Neural cell (in vitro differentiated cells): ENCODE data around the gene SNX20. TPM values are rescaled to one million over a fixed set of nuclear protein-coding genes. Genes with fewer than 3 reads are reported as not detected.

ENCODE experiments used
- H2AFZ ChIP-seq: fragments of 200-600, 300-800 bp; sonication (generic), shearing (Covaris generic); 2 replicates; pipeline ENCODE4 v1.6.0; 2014; ENCODE audit warnings: low read depth, mild to moderate bottlenecking, antibody characterized with exemption, low read length, moderate library complexity
- H3F3A ChIP-seq: fragments of 200-600 bp; shearing (Covaris generic); 2 replicates; pipeline ENCODE4 v1.6.1; 2016; ENCODE audit warnings: mild to moderate bottlenecking, moderate library complexity, mixed read lengths, antibody characterized with exemption, low read length; ENCODE audit not compliant: insufficient read depth, poor library complexity, severe bottlenecking
- H3K27ac ChIP-seq: fragments of 200-600, 300-800 bp; sonication (generic), shearing (Covaris generic); 2 replicates; pipeline ENCODE4 v1.5.1; 2014; ENCODE audit warnings: mild to moderate bottlenecking, low read length, moderate library complexity
- H3K27me3 ChIP-seq: fragments of 300-800, 200-600 bp; sonication (generic), shearing (Covaris generic); 2 replicates; pipeline ENCODE4 v1.6.0; 2014; ENCODE audit warnings: mild to moderate bottlenecking, low read depth, low read length, moderate library complexity; ENCODE audit not compliant: insufficient read depth
- H3K36me3 ChIP-seq: fragments of 300-800, 200-600 bp; sonication (generic), shearing (Covaris generic); 2 replicates; pipeline ENCODE4 v1.5.1; 2014; ENCODE audit warnings: mild to moderate bottlenecking, antibody characterized with exemption, low read length, moderate library complexity; ENCODE audit not compliant: insufficient read depth
- H3K4me2 ChIP-seq: fragments of 300-800, 200-600 bp; sonication (generic), shearing (Covaris generic); 2 replicates; pipeline ENCODE4 v1.6.0; 2014; ENCODE audit warnings: mild to moderate bottlenecking, low read length
- H3K4me3 ChIP-seq: fragments of 300-800, 200-600 bp; sonication (generic), shearing (Covaris generic); 2 replicates; pipeline ENCODE4 v1.5.1; 2014; ENCODE audit warnings: mild to moderate bottlenecking, low read length, moderate library complexity
- H3K79me2 ChIP-seq: fragments of 200-600 bp; shearing (Covaris generic); replicated peaks from 2 replicates; pipeline ENCODE4 v1.6.0; 2014; ENCODE audit warnings: mild to moderate bottlenecking, low read length, moderate library complexity; ENCODE audit not compliant: insufficient read depth
- H3K9ac ChIP-seq: fragments of 300-800, 200-600 bp; sonication (generic), shearing (Covaris generic); 2 replicates; pipeline ENCODE4 v1.6.1; 2016; ENCODE audit warnings: mild to moderate bottlenecking, low read length, mixed read lengths
- H3K9me2 ChIP-seq: fragments of 200-600 bp; shearing (Covaris generic); 2 replicates; pipeline ENCODE4 v1.6.1; 2016; ENCODE audit warnings: mild to moderate bottlenecking, low read length, mixed read lengths; ENCODE audit not compliant: insufficient read depth
- H3K9me3 ChIP-seq: fragments of 200-600, 300-800 bp; sonication (generic), shearing (Covaris generic); 2 replicates; pipeline ENCODE4 v1.6.1; 2016; ENCODE audit warnings: mild to moderate bottlenecking, mixed run types, low read length, moderate library complexity, mixed read lengths
- H4K20me1 ChIP-seq: fragments of 200-600 bp; shearing (Covaris generic); 2 replicates; pipeline ENCODE4 v1.6.1; 2016; ENCODE audit warnings: mild to moderate bottlenecking, mixed run types; ENCODE audit not compliant: insufficient read depth
- EP300 ChIP-seq: fragments of 450-650 bp; conservative IDR thresholded peaks from 2 replicates; pipeline ENCODE4 v1.6.1; 2014; ENCODE audit warnings: antibody characterized with exemption, mild to moderate bottlenecking, moderate library complexity; ENCODE audit not compliant: poor library complexity, severe bottlenecking
- EZH2 ChIP-seq: fragments of 200-600, 300-800 bp; shearing (Covaris generic), sonication (generic); IDR thresholded peaks from 2 replicates; pipeline ENCODE4 v1.6.1; 2014; ENCODE audit warnings: antibody characterized with exemption, low read length, borderline replicate concordance, mild to moderate bottlenecking; ENCODE audit not compliant: insufficient read depth, poor library complexity, severe bottlenecking
- MXI1 ChIP-seq: fragments of 450-650 bp; conservative IDR thresholded peaks from 2 replicates; pipeline ENCODE4 v1.6.1; 2014; ENCODE audit warnings: antibody characterized with exemption, mild to moderate bottlenecking; ENCODE audit not compliant: poor library complexity, severe bottlenecking
- POLR2AphosphoS5 ChIP-seq: IDR thresholded peaks from 2 replicates; pipeline ENCODE4 v1.6.1; 2012
- RAD21 ChIP-seq: fragments of 450-650 bp; conservative IDR thresholded peaks from 2 replicates; pipeline ENCODE4 v1.6.1; 2014; ENCODE audit warnings: antibody characterized with exemption, mild to moderate bottlenecking, moderate library complexity
- SMC3 ChIP-seq: fragments of 450-650 bp; conservative IDR thresholded peaks from 2 replicates; pipeline ENCODE4 v1.6.1; 2014; ENCODE audit warnings: antibody characterized with exemption, mild to moderate bottlenecking, moderate library complexity; ENCODE audit not compliant: poor library complexity
- TAF1 ChIP-seq: IDR thresholded peaks from 2 replicates; pipeline ENCODE4 v1.6.1; 2012; ENCODE audit warnings: low read depth
- polyA plus RNA-seq: library from polyadenylated mRNA; depleted of rRNA; stranded (reverse); fragments of >200 nt; gene quantifications from 2 replicates; pipeline ENCODE4 v1.2.3, GENCODE V29; 2014
- TF ChIP-seq, protein P1 (sequence below): IDR thresholded peaks from 2 replicates; pipeline ENCODE4 v1.6.1; 2012; ENCODE audit warnings: borderline replicate concordance
- TF ChIP-seq, protein P2 (sequence below): fragments of 450-650 bp; IDR thresholded peaks from 2 replicates; pipeline ENCODE4 v1.5.1; 2014; ENCODE audit warnings: antibody characterized with exemption, mild to moderate bottlenecking, moderate library complexity; ENCODE audit not compliant: poor library complexity, severe bottlenecking

Gene SNX20
- polyA plus RNA-seq, 1 donor from 2014 or later: not detected

DNA sequence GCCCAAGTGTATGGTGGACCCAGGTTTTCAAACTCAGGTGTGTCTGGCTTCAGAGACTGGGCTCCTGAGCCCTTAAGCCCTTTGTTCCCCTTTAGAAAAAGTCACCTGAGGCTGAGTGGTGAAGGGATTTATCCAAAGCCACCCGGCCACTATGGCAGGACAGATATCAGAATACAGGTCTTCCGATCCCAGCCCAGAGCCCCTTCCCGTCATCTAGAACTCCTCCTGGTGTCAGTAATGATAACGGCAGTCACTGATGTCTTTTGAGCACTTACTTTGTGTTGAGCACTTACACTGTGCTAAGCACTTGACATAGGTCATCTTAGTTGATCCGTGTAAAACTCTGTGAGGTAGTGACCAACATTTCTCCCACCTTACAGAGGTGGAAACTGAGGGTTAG, 28.9 kb upstream of the SNX20 start:
- Histone ChIP-seq H3K36me3 (no peaks in the 10 kb centered on the region), H3K9ac (no peak overlapping the region), H3F3A (no peaks in the 10 kb centered on the region), H3K4me3 (no peak overlapping the region), H3K27ac (no peak overlapping the region), H3K4me2 (no peak overlapping the region), H3K27me3 (no peaks in the 10 kb centered on the region), H4K20me1 (no peaks in the 10 kb centered on the region), H3K9me2 (no peaks in the 10 kb centered on the region), H2AFZ (no peak overlapping the region), H3K9me3 (peaks cover 3% of the 10 kb centered on the region), H3K79me2 (no peaks in the 10 kb centered on the region)
- TF ChIP-seq EZH2 (no peak), RAD21 (no peak), MXI1 (no peak), EP300 (no peak), TAF1 (no peak), SMC3 (no peak), POLR2AphosphoS5 (no peak)
- TF ChIP-seq, protein P1, sequence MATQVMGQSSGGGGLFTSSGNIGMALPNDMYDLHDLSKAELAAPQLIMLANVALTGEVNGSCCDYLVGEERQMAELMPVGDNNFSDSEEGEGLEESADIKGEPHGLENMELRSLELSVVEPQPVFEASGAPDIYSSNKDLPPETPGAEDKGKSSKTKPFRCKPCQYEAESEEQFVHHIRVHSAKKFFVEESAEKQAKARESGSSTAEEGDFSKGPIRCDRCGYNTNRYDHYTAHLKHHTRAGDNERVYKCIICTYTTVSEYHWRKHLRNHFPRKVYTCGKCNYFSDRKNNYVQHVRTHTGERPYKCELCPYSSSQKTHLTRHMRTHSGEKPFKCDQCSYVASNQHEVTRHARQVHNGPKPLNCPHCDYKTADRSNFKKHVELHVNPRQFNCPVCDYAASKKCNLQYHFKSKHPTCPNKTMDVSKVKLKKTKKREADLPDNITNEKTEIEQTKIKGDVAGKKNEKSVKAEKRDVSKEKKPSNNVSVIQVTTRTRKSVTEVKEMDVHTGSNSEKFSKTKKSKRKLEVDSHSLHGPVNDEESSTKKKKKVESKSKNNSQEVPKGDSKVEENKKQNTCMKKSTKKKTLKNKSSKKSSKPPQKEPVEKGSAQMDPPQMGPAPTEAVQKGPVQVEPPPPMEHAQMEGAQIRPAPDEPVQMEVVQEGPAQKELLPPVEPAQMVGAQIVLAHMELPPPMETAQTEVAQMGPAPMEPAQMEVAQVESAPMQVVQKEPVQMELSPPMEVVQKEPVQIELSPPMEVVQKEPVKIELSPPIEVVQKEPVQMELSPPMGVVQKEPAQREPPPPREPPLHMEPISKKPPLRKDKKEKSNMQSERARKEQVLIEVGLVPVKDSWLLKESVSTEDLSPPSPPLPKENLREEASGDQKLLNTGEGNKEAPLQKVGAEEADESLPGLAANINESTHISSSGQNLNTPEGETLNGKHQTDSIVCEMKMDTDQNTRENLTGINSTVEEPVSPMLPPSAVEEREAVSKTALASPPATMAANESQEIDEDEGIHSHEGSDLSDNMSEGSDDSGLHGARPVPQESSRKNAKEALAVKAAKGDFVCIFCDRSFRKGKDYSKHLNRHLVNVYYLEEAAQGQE: no peak
- TF ChIP-seq, protein P2, sequence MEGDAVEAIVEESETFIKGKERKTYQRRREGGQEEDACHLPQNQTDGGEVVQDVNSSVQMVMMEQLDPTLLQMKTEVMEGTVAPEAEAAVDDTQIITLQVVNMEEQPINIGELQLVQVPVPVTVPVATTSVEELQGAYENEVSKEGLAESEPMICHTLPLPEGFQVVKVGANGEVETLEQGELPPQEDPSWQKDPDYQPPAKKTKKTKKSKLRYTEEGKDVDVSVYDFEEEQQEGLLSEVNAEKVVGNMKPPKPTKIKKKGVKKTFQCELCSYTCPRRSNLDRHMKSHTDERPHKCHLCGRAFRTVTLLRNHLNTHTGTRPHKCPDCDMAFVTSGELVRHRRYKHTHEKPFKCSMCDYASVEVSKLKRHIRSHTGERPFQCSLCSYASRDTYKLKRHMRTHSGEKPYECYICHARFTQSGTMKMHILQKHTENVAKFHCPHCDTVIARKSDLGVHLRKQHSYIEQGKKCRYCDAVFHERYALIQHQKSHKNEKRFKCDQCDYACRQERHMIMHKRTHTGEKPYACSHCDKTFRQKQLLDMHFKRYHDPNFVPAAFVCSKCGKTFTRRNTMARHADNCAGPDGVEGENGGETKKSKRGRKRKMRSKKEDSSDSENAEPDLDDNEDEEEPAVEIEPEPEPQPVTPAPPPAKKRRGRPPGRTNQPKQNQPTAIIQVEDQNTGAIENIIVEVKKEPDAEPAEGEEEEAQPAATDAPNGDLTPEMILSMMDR: no peak

DNA sequence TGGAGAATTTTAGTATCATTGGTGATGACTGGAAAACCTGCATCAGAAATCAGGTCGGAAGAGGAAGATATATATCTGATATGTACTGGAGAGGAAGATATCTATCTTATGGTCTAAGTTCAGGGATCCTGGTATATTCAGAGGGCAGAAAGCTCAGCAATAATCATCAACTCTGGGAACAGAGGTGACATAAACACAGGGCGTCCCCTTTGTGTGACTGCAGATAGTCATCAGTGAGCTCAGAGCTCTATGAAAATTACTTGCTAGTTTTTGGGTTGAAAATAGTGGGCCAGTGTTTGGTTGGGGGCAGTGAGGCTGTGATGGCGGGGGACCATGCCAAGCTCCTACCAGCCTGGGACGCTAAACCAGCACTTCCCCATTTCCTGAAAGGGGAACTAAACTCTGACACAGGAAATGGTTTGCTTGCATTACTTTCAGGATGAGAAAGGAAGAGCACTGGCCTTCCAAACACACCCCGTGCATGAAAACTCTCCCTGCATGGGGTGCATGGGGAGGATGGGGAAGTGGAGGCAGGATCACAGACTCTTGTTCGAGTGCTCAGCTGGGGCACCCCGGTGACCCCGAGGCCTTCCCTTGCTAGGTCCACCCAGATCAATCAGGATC, 28.1 kb upstream of the SNX20 start:
- no peak for TF ChIP-seq RAD21
- no peak for TF ChIP-seq TAF1
- TF ChIP-seq, protein P1: no peak
- Histone ChIP-seq H3K79me2 (no peaks in the 10 kb centered on the region), H3K4me2 (no peak overlapping the region), H2AFZ (no peak overlapping the region), H3K9me2 (no peaks in the 10 kb centered on the region), H4K20me1 (no peaks in the 10 kb centered on the region), H3K27me3 (no peaks in the 10 kb centered on the region), H3K36me3 (no peaks in the 10 kb centered on the region), H3K27ac (no peak overlapping the region), H3F3A (no peaks in the 10 kb centered on the region), H3K9me3 (peaks cover 4% of the 10 kb centered on the region), H3K4me3 (no peak overlapping the region), H3K9ac (no peak overlapping the region)
